Lung (tissue), 12 donors: Measurements from ENCODE around the gene OOSP1. TPM values are rescaled to one million over a fixed set of nuclear protein-coding genes. Genes with fewer than 3 reads are reported as not detected.

Source experiments
- ATAC-seq: fragments of 200-7000 bp; cut with Tn5 transposase; one replicate; pipeline ENCODE4 v1.9.1; 2020; ENCODE audit warnings: moderate number of reproducible peaks; ENCODE audit not compliant: insufficient read depth, low FRiP score
- DNase-seq, 3 donors: peaks; one replicate each; pipeline ENCODE4 v3.0.0-alpha.2; 2013 to 2017
- H3K27ac ChIP-seq, 2 donors: one replicate each; pipeline ENCODE4 v1.5.1; 2013; ENCODE audit warnings: mild to moderate bottlenecking in 2 of 2, moderate library complexity in 2 of 2, control low read depth in 1 of 2, inconsistent platforms in 1 of 2, low read depth in 1 of 2, low read length in 1 of 2
- H3K27me3 ChIP-seq, 3 donors: one replicate each; pipeline ENCODE4 v1.5.1; 2013; ENCODE audit warnings: low read length in 2 of 3; ENCODE audit not compliant: control insufficient read depth in 3 of 3, insufficient read depth in 3 of 3
- H3K36me3 ChIP-seq, 4 donors: one replicate each; pipeline ENCODE4 v1.5.1; 2013; ENCODE audit warnings: low read length in 4 of 4, mild to moderate bottlenecking in 1 of 4, moderate library complexity in 1 of 4; ENCODE audit not compliant: control insufficient read depth in 4 of 4, insufficient read depth in 4 of 4
- H3K4me1 ChIP-seq, 5 donors: one replicate each; pipeline ENCODE4 v1.5.1; 2013; ENCODE audit warnings: low read length in 5 of 5, mild to moderate bottlenecking in 2 of 5, moderate library complexity in 1 of 5; ENCODE audit not compliant: control insufficient read depth in 5 of 5, insufficient read depth in 5 of 5
- H3K4me3 ChIP-seq: one replicate; pipeline ENCODE4 v1.5.1; 2013; ENCODE audit warnings: mild to moderate bottlenecking, control low read depth, moderate library complexity
- H3K9ac ChIP-seq, 2 donors: one replicate each; pipeline ENCODE4 v1.5.1; 2013; ENCODE audit warnings: low read length in 2 of 2, control low read depth in 1 of 2; ENCODE audit not compliant: insufficient read depth in 1 of 2
- H3K9me3 ChIP-seq, 4 donors: one replicate each; pipeline ENCODE4 v1.5.1; 2013; ENCODE audit warnings: low read length in 3 of 4, mild to moderate bottlenecking in 1 of 4, moderate library complexity in 1 of 4; ENCODE audit not compliant: control insufficient read depth in 4 of 4, insufficient read depth in 3 of 4
- CTCF ChIP-seq: IDR thresholded peaks from 2 replicates; pipeline ENCODE4 v1.5.1; 2012; ENCODE audit warnings: mild to moderate bottlenecking; ENCODE audit errors: control extremely low read depth, extremely low read depth
- WGBS, 2 donors: extraction: QIAGEN DNeasy Blood & Tissue Kit; methylation state at CpG; one replicate each; pipeline ENCODE4 v1.1.7; 2013; 5-methylcytosine and 5-hydroxymethylcytosine counted together
- polyA plus RNA-seq, 2 donors: library from polyadenylated mRNA; stranded (reverse); fragments of 200-250 nt; gene quantifications; one replicate each; pipeline ENCODE4 v1.2.1, GENCODE V29; 2013
- total RNA-seq, 2 donors: library from RNA; depleted of rRNA in 1 of 2; stranded (reverse); fragments of >200 nt in 1 of 2; gene quantifications; one replicate each; pipeline ENCODE4 v1.2.1, GENCODE V29; 2014 to 2021
- donor health status: control.
- donor health status: control.
- donor health status: Bipolar disorder and iron deficiency.
- donor health status: healthy.
- donor health status: DM: yes; HTN: yes; CAD: no.

The OOSP1 gene
- total and polyA plus RNA-seq, 4 donors: not detected

GRCh38 chr11:59923813-59924212, 14.4 kb upstream of the OOSP1 start:
- ATAC-seq (no peak), DNase-seq (peak in 1 of 3 donors; percentile 6)
- no peak for TF ChIP-seq CTCF
- H3K4me1 ChIP-seq: no peaks in the 10 kb centered on the region
- H3K27me3 ChIP-seq: no peaks in the 10 kb centered on the region
- H3K27ac ChIP-seq: no peak overlapping the region
- no peaks in the 10 kb centered on the region for H3K36me3 ChIP-seq
- H3K9me3 ChIP-seq: peaks cover 0 to 24% (median 13%) of the 10 kb centered on the region in 4 donors
- H3K4me3 ChIP-seq: no peak overlapping the region
- WGBS, 2 donors: 94 to 95% methylated on average over 6 of the region's 6 CpGs
- H3K9ac ChIP-seq: no peak overlapping the region

- Histone ChIP-seq H3K4me1 (no peaks in the 10 kb centered on the region), H3K9ac (no peak overlapping the region), H3K27ac (no peak overlapping the region), H3K4me3 (no peak overlapping the region), H3K27me3 (no peaks in the 10 kb centered on the region), H3K9me3 (peaks cover 0 to 13% (median 2%) of the 10 kb centered on the region in 4 donors), H3K36me3 (no peaks in the 10 kb centered on the region)
- 83% methylated on average over 1 of the region's 1 CpG for WGBS, 2 donors
- DNase-seq (no peak), ATAC-seq (no peak)
- no peak for TF ChIP-seq CTCF
Observed at GRCh38 chr11:59931688-59932087, 6.5 kb upstream of the OOSP1 start.

GRCh38 chr11:59938718-59939117, 486 bp downstream of the OOSP1 start:
- H3K4me1 ChIP-seq: no peaks in the 10 kb centered on the region
- no peaks in the 10 kb centered on the region for H3K27me3 ChIP-seq
- TF ChIP-seq CTCF: no peak
- no peak for DNase-seq
- H3K27ac ChIP-seq: no peak overlapping the region
- ATAC-seq: no peak
- no peaks in the 10 kb centered on the region for H3K9me3 ChIP-seq
- H3K9ac ChIP-seq: no peak overlapping the region
- H3K4me3 ChIP-seq: no peak overlapping the region
- 73 to 97% methylated on average over 3 of the region's 3 CpGs for WGBS, 2 donors
- H3K36me3 ChIP-seq: no peaks in the 10 kb centered on the region

GRCh38 chr11:59939482-59939881, 1.2 kb downstream of the OOSP1 start:
- no peak for TF ChIP-seq CTCF
- ATAC-seq (no peak), DNase-seq (no peak)
- 60 to 74% methylated on average over 2 of the region's 2 CpGs for WGBS, 2 donors
- Histone ChIP-seq H3K27me3 (no peaks in the 10 kb centered on the region), H3K4me1 (no peaks in the 10 kb centered on the region), H3K27ac (no peak overlapping the region), H3K4me3 (no peak overlapping the region), H3K9me3 (peaks cover 0 to 2% (median 0%) of the 10 kb centered on the region in 4 donors), H3K9ac (no peak overlapping the region), H3K36me3 (no peaks in the 10 kb centered on the region)
